ENCODE measurements around the gene PABPC3.

PABPC3 gene

DNA sequence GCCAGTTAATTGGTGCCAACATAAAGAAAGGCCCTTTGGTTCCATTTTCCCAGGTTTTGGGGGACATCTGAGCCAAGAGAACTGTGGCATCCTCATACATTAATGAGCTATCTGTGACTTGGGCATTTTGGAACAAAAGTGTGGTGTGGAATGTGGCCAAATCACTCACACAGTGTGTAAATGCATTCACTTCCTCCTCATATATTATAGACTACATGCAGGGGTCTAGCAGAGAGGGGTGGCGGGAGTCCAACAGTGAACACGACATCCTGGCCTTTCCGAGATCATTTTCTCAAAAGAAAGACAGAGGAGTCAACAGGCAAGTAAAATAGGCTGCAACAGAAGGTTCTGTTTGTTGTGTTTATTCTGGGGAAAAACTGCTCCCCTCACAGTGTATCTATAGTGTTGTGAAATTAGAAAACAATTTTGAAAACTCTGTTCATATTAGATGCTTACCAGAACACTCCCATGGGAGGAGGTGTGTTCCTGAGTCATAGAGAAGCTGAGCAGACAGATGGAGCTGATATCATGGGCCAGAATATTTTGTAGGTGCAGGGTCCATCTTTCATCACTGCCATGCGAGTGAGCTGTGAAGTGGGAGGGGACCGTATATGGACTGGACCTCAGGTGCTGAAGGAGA is 36.9 kb downstream of the PABPC3 start:
- H3K4me3 ChIP-seq = no peak overlapping the region
- H3K27ac ChIP-seq = no peak overlapping the region
- peaks cover 11% of the 10 kb centered on the region for H3K4me1 ChIP-seq
- no peak for TF ChIP-seq Cebpa-rat (IDR thresholded peaks at IDR 0.05)
- H3K36me3 ChIP-seq = no peaks in the 10 kb centered on the region
- H3K27me3 ChIP-seq = no peaks in the 10 kb centered on the region
- no peak overlapping the region for H3K9ac ChIP-seq
- H3K9me3 ChIP-seq = peaks cover 8% of the 10 kb centered on the region
- H4K20me1 ChIP-seq = no peaks in the 10 kb centered on the region
- H3K4me2 ChIP-seq = no peak overlapping the region

- Histone ChIP-seq H3K36me3 (no peaks in the 10 kb centered on the region), H3K9ac (no peak overlapping the region), H3K4me1 (peaks cover 11% of the 10 kb centered on the region), H3K9me3 (peaks cover 10% of the 10 kb centered on the region), H3K4me2 (no peak overlapping the region), H3K27me3 (no peaks in the 10 kb centered on the region), H4K20me1 (no peaks in the 10 kb centered on the region), H3K4me3 (no peak overlapping the region), H3K27ac (no peak overlapping the region)
- TF ChIP-seq Cebpa-rat (IDR thresholded peaks at IDR 0.05) = no peak
These were observed 40.0 kb downstream of the PABPC3 start for GRCh38 chr13:25135896-25136295.

DNA sequence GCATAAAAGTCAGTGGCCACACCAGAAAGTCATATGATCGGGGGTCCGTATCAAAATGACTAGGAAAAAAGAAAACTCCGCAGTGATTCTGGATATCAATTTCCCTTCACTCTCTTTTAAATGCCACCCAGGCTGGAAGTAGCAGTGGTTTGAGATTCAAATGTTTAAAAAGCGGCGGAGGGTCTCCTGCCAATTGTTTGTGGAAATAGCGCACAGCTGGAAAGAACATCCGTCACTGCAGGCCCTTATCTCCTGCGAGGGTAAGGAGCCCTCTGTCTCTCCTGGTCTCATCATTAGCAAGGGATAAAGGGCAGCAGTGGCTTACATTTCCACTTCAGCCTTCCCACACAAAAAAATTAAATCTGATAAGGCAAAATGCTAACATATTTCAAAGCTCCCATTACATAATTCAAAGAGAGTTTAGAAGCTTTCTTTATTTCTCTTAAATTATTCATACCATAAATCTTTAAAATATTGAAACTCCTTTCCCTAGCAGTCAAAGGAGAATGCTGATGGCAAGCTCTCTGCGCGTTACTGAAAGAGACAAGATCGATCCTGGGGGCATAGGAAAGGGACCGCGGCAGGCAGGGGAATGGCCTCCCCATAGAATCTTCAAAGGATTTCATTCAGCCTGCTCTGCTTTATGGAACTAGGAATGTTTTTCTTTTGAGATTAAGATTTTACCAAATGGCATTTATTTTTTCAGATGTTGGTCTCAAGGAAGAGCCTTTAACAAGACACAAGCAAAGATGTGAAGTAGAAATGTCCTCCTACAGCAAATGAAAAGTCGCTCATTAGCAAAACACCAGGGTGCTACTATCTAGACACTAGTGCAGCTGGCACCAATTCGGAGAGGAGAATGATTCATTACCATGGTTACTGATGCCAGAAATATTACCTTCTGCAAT is 41.2 kb downstream of the PABPC3 start:
- Histone ChIP-seq H3K27me3 (no peaks in the 10 kb centered on the region), H3K9ac (no peak overlapping the region), H4K20me1 (no peaks in the 10 kb centered on the region), H3K36me3 (no peaks in the 10 kb centered on the region), H3K27ac (no peak overlapping the region), H3K4me2 (no peak overlapping the region), H3K4me1 (no peaks in the 10 kb centered on the region), H3K4me3 (no peak overlapping the region), H3K9me3 (peaks cover 13% of the 10 kb centered on the region)
- no peak for TF ChIP-seq Cebpa-rat (IDR thresholded peaks at IDR 0.05)

GRCh38 chr13:25137788-25138115 is 41.8 kb downstream of the PABPC3 start:
- Histone ChIP-seq H3K27ac (no peak overlapping the region), H3K27me3 (no peaks in the 10 kb centered on the region), H3K4me1 (no peaks in the 10 kb centered on the region), H3K36me3 (no peaks in the 10 kb centered on the region), H3K9me3 (peaks cover 13% of the 10 kb centered on the region), H4K20me1 (no peaks in the 10 kb centered on the region), H3K4me2 (no peak overlapping the region), H3K9ac (no peak overlapping the region), H3K4me3 (no peak overlapping the region)
- TF ChIP-seq Cebpa-rat (IDR thresholded peaks at IDR 0.05) = no peak

DNA sequence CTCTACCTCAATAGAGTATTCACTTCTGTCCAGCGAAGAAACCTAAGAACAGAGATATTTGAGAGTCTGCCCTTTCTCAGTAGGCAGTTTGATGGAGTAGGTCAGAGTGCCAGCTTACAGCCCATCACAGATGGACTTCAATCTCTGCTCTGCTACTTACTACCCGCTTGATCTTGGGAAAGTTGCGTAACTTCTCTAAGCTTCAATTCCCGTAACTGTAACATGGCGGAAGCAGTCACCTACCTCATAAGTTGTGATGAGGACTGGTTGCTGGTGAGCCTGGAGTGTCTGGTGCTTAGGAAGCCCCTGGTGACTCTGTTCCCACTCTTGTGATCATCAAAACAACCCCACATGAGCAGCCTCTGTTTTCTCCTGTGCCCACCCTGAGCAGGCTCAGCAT is 45.1 kb downstream of the PABPC3 start:
- no peak overlapping the region for H3K27ac ChIP-seq
- no peaks in the 10 kb centered on the region for H3K4me1 ChIP-seq
- no peaks in the 10 kb centered on the region for H4K20me1 ChIP-seq
- TF ChIP-seq Cebpa-rat (IDR thresholded peaks at IDR 0.05) = no peak
- 0 out of 2 replicates have a peak, but pooled peaks cover 11% of the 10 kb centered on the region for H3K9me3 ChIP-seq
- H3K4me3 ChIP-seq = no peak overlapping the region
- no peak overlapping the region for H3K9ac ChIP-seq
- H3K36me3 ChIP-seq = no peaks in the 10 kb centered on the region
- no peak overlapping the region for H3K4me2 ChIP-seq
- H3K27me3 ChIP-seq = no peaks in the 10 kb centered on the region

- Histone ChIP-seq H3K9me3 (peaks cover 25% of the 10 kb centered on the region), H3K27me3 (no peaks in the 10 kb centered on the region), H3K4me1 (peaks cover 12% of the 10 kb centered on the region), H3K36me3 (no peaks in the 10 kb centered on the region), H3K9ac (no peak overlapping the region), H3K4me3 (no peak overlapping the region), H4K20me1 (no peaks in the 10 kb centered on the region), H3K27ac (no peak overlapping the region), H3K4me2 (no peak overlapping the region)
- TF ChIP-seq Cebpa-rat (IDR thresholded peaks at IDR 0.05) = no peak
These were observed 47.8 kb downstream of the PABPC3 start for GRCh38 chr13:25143706-25144105.

DNA sequence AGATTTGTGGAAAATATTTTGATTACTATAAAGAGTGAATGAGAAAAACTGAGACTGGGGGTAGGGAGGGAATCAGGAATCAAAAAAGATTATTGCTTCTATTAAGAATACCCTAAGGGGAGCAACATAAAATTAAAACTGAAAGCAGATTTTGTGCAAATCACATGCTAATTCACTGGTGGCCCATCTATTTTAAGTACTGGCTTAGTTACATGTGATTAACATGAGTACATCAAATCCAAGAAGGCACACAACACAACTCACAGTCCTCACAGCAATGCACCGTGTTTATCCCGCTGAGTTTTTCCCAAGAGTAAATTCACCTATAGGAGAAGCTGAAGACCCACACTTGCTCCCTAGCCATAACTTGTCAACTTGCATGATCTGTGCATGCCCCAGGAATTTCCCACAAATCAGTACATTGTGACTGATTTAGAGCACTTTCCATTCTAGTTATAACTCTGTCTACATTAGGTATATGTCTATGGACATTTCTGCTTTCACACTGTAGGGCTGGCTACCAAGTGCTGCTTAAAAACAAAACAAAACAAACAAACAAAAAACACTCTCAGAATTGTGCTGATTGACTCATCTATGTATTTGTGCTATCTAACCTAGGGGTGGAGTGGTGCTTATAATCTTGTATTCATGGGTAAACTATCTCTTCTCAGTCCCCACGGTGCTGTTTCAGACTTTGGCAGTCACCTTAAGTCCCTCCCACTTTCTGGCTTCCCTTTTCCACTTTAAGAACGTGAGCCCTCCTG is 51.9 kb downstream of the PABPC3 start:
- Histone ChIP-seq H3K9ac (no peak overlapping the region), H3K27me3 (no peaks in the 10 kb centered on the region), H3K36me3 (no peaks in the 10 kb centered on the region), H3K4me3 (0 out of 2 replicates have a peak overlapping the region, but pooled peaks have one; percentile 29), H4K20me1 (no peaks in the 10 kb centered on the region), H3K4me2 (0 out of 2 replicates have a peak overlapping the region, but pooled peaks have one; percentile 9), H3K4me1 (peaks cover 15% of the 10 kb centered on the region), H3K9me3 (peaks cover 26% of the 10 kb centered on the region), H3K27ac (no peak overlapping the region)
- TF ChIP-seq Cebpa-rat (IDR thresholded peaks at IDR 0.05) = no peak

- H3K27me3 ChIP-seq = no peaks in the 10 kb centered on the region
- 0 out of 2 replicates have a peak overlapping the region, but pooled peaks have one; percentile 9 for H3K4me2 ChIP-seq
- H3K4me3 ChIP-seq = 0 out of 2 replicates have a peak overlapping the region, but pooled peaks have one; percentile 29
- peaks cover 26% of the 10 kb centered on the region for H3K9me3 ChIP-seq
- H4K20me1 ChIP-seq = no peaks in the 10 kb centered on the region
- peaks cover 21% of the 10 kb centered on the region for H3K4me1 ChIP-seq
- no peak overlapping the region for H3K9ac ChIP-seq
- no peak overlapping the region for H3K27ac ChIP-seq
- TF ChIP-seq Cebpa-rat (IDR thresholded peaks at IDR 0.05) = no peak
- no peaks in the 10 kb centered on the region for H3K36me3 ChIP-seq
These were observed 52.5 kb downstream of the PABPC3 start for GRCh38 chr13:25148402-25148771.
